ENCODE results near the gene RYR2. TPM values are rescaled to one million over a fixed set of nuclear protein-coding genes. Genes with fewer than 3 reads are reported as not detected.

RYR2 gene
- total RNA-seq, 1 donor from 2014 or later, result 4.8 TPM

DNA sequence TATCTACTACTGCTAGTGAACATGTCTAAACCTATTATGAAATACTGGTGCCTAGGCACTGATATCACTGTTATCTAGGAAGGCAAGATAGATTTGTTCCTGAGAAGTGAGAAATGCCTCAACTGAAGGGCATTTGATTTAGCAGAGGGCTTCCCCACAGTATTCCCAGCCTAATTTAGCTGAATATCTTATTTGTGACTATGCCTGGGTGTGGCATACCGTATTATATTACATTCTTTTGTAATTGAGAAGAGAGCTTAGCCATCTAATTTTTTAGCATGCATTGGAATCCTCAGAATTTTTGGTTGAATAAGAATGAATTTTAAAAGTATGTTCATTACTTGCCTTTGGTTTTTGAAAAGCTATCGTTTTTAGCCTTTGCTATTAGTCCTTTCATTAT, 749.6 kb downstream of the RYR2 start:
- TF ChIP-seq, protein P1, sequence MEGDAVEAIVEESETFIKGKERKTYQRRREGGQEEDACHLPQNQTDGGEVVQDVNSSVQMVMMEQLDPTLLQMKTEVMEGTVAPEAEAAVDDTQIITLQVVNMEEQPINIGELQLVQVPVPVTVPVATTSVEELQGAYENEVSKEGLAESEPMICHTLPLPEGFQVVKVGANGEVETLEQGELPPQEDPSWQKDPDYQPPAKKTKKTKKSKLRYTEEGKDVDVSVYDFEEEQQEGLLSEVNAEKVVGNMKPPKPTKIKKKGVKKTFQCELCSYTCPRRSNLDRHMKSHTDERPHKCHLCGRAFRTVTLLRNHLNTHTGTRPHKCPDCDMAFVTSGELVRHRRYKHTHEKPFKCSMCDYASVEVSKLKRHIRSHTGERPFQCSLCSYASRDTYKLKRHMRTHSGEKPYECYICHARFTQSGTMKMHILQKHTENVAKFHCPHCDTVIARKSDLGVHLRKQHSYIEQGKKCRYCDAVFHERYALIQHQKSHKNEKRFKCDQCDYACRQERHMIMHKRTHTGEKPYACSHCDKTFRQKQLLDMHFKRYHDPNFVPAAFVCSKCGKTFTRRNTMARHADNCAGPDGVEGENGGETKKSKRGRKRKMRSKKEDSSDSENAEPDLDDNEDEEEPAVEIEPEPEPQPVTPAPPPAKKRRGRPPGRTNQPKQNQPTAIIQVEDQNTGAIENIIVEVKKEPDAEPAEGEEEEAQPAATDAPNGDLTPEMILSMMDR (IDR thresholded peaks at IDR 0.05), result no peak
- DNase-seq, result no peak
- no peak for ATAC-seq
- no peaks in the 10 kb centered on the region for H3K27me3 ChIP-seq (ENCODE audit: low read depth)
- intact Hi-C loops (cut with DNase I), result no loop called here
- H3K9me3 ChIP-seq, result no peaks in the 10 kb centered on the region
- no peaks in the 10 kb centered on the region for H3K4me1 ChIP-seq
- H3K4me3 ChIP-seq, result no peak overlapping the region
- H3K27ac ChIP-seq, result no peak overlapping the region
- H3K36me3 ChIP-seq, result no peaks in the 10 kb centered on the region

DNA sequence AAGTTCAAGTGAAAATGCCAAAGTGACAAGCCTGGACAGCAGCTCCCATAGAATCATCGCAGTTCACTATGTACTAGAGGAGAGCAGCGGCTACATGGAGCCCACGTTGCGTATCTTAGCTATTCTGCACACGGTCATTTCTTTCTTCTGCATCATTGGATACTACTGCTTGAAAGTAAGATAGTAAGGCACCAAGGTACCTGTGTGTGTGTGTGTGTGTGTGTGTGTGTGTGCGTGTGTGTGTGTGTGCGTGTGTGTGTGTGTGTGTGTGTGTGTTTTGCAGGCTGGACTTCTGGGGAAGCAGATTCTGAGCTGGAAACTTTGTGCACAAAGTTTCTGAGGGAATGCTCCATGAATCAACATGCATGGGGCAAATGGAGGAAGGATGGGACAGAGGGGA, 750.2 kb downstream of the RYR2 start:
- no peaks in the 10 kb centered on the region for H3K27me3 ChIP-seq (ENCODE audit: low read depth)
- intact Hi-C loops (cut with DNase I), result no loop called here
- no peak overlapping the region for H3K27ac ChIP-seq
- TF ChIP-seq, protein P1 (IDR thresholded peaks at IDR 0.05), result no peak
- no peak overlapping the region for H3K4me3 ChIP-seq
- no peaks in the 10 kb centered on the region for H3K4me1 ChIP-seq
- H3K36me3 ChIP-seq, result no peaks in the 10 kb centered on the region
- no peak for ATAC-seq
- no peaks in the 10 kb centered on the region for H3K9me3 ChIP-seq
- DNase-seq, result no peak

DNA sequence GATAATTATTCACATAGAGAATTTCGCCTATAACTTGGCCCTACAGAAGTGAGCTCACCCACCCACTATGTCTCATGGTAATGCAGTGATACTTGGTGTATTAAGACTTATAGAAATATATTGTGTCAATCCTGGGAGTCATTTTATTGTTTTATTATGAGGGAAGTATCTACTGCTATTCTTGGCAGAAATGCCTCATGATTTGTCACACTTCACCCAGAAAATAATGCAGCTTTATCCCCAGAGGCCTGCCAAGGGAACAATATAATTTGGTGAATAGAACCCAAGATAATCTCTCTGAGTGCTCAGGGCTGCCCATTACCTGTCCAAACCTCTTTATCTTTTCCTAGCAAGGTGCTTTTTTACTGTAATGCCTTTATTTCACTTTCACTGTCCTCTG, 750.7 kb downstream of the RYR2 start:
- no peak overlapping the region for H3K4me3 ChIP-seq
- no peak for DNase-seq
- intact Hi-C loops (cut with DNase I), result no loop called here
- H3K36me3 ChIP-seq, result no peaks in the 10 kb centered on the region
- no peak for ATAC-seq
- no peaks in the 10 kb centered on the region for H3K27me3 ChIP-seq (ENCODE audit: low read depth)
- TF ChIP-seq, protein P1 (IDR thresholded peaks at IDR 0.05), result no peak
- no peaks in the 10 kb centered on the region for H3K4me1 ChIP-seq
- H3K27ac ChIP-seq, result no peak overlapping the region
- no peaks in the 10 kb centered on the region for H3K9me3 ChIP-seq

DNA sequence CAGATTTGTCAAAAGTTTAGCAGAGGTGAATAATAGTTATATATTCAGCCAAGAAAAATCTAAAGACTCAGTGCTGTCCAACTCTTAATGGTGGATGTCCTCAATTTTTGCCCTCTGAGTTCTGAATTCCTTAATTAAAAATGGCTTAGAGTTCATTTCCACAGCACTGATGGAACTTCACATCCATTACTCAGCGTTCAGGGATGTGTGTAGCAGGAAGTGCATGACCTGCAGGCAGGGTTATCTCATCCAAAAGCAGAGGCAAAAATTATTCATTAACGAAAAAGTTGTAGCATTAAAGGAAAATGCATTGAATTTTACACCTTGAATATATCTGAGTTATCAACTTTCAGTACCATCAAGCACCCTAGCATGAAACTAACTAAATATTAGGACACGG, 752.1 kb downstream of the RYR2 start:
- Histone ChIP-seq H3K4me1 (no peaks in the 10 kb centered on the region), H3K27ac (no peak overlapping the region), H3K36me3 (no peaks in the 10 kb centered on the region), H3K27me3 (ENCODE audit: low read depth) (no peaks in the 10 kb centered on the region), H3K9me3 (no peaks in the 10 kb centered on the region), H3K4me3 (no peak overlapping the region)
- intact Hi-C loops (cut with DNase I), result no loop called here
- DNase-seq (no peak), ATAC-seq (no peak)
- TF ChIP-seq, protein P1 (IDR thresholded peaks at IDR 0.05), result no peak

DNA sequence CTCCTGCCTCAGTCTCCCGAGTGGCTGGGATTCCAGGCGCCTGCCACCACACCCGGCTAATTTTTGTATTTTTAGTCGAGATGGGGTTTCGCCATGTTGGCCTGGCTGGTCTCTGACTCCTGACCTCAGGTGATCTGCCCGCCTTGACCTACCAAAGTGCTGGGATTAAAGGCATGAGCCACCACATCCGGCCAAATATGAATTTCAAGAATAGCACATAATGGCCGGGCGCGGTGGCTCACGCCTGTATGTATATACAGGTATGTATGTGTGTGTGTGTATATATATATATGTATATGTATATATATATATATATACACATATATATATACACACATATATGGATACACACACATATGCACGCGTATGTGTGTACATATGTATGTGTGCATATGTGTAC, 753.6 kb downstream of the RYR2 start:
- intact Hi-C loops (cut with DNase I), result no loop called here
- Histone ChIP-seq H3K4me1 (no peaks in the 10 kb centered on the region), H3K36me3 (no peaks in the 10 kb centered on the region), H3K27me3 (ENCODE audit: low read depth) (no peaks in the 10 kb centered on the region), H3K9me3 (no peaks in the 10 kb centered on the region), H3K27ac (no peak overlapping the region), H3K4me3 (no peak overlapping the region)
- ATAC-seq, result no peak
- TF ChIP-seq, protein P1 (IDR thresholded peaks at IDR 0.05), result no peak
- no peak for DNase-seq

Data from lower lobe of right lung (tissue), 2 donors.